A673 (cell line): ENCODE data around the gene FCHSD2.

Experiments used
- CTCF ChIP-seq: fragments of 300-800, 200-600 bp; sonication (generic); conservative IDR thresholded peaks from 2 replicates; pipeline ENCODE4 v1.5.1; 2017; ENCODE audit warnings: low read depth, mild to moderate bottlenecking, antibody characterized with exemption, low read length, moderate library complexity, mixed read lengths
- EZH2 ChIP-seq: fragments of 200-600 bp; sonication (generic); IDR thresholded peaks from 2 replicates; pipeline ENCODE4 v1.6.1; 2017; ENCODE audit warnings: borderline replicate concordance, low read depth, mild to moderate bottlenecking, mixed read lengths, antibody characterized with exemption, low read length; ENCODE audit not compliant: poor library complexity, severe bottlenecking

- TF ChIP-seq CTCF (no peak), EZH2 (no peak)
Measured at GRCh38 chr11:73145986-73146575, 4.0 kb upstream of the FCHSD2 start.
